OCI-LY1 (cell line): ENCODE results near the gene MAP7.

Source experiments
- H2AFZ ChIP-seq: fragments of 200-600 bp; sonication (generic), shearing (Covaris generic); 2 replicates; pipeline ENCODE4 v1.6.0; 2014; ENCODE audit warnings: antibody characterized with exemption, mild to moderate bottlenecking, low read length
- H3F3A ChIP-seq: fragments of 200-600 bp; sonication (generic), shearing (Covaris generic); 2 replicates; pipeline ENCODE4 v1.6.0; 2014; ENCODE audit warnings: mild to moderate bottlenecking, antibody characterized with exemption, low read length, moderate library complexity; ENCODE audit not compliant: insufficient read depth
- H3K27ac ChIP-seq: fragments of 200-600 bp; sonication (generic); 2 replicates; pipeline ENCODE4 v1.5.1; 2014; ENCODE audit warnings: low read length, mixed run types, mild to moderate bottlenecking, low read depth; ENCODE audit not compliant: poor library complexity, severe bottlenecking
- H3K27me3 ChIP-seq: fragments of 200-600 bp; sonication (generic); 2 replicates; pipeline ENCODE4 v1.6.0; 2014; ENCODE audit warnings: antibody characterized with exemption, mild to moderate bottlenecking, low read length, moderate library complexity; ENCODE audit not compliant: insufficient read depth
- H3K36me3 ChIP-seq: fragments of 200-600 bp; sonication (generic); 2 replicates; pipeline ENCODE4 v1.6.1; 2014; ENCODE audit warnings: mild to moderate bottlenecking, antibody characterized with exemption, low read length, moderate library complexity, mixed read lengths; ENCODE audit not compliant: insufficient read depth
- H3K4me1 ChIP-seq: fragments of 200-600 bp; sonication (generic); 2 replicates; pipeline ENCODE4 v1.5.1; 2014; ENCODE audit warnings: mild to moderate bottlenecking, low read length, moderate library complexity; ENCODE audit not compliant: insufficient read depth, severe bottlenecking
- H3K4me2 ChIP-seq: fragments of 200-600 bp; sonication (generic), shearing (Covaris generic); 2 replicates; pipeline ENCODE4 v1.6.1; 2014; ENCODE audit warnings: low read length
- H3K4me3 ChIP-seq: fragments of 200-600 bp; sonication (generic); 2 replicates; pipeline ENCODE4 v1.5.1; 2014; ENCODE audit warnings: low read length, low read depth, mild to moderate bottlenecking, mixed read lengths; ENCODE audit not compliant: poor library complexity, severe bottlenecking
- H3K79me2 ChIP-seq: fragments of 200-600 bp; shearing (Covaris generic); 2 replicates; pipeline ENCODE4 v1.6.1; 2016; ENCODE audit warnings: mixed run types, low read length, mixed read lengths; ENCODE audit not compliant: insufficient read depth
- H3K9ac ChIP-seq: fragments of 200-600 bp; sonication (generic), shearing (Covaris generic); 2 replicates; pipeline ENCODE4 v1.6.1; 2014; ENCODE audit warnings: mild to moderate bottlenecking, low read length, mixed read lengths
- H3K9me2 ChIP-seq: fragments of 200-600 bp; sonication (generic), shearing (Covaris generic); 2 replicates; pipeline ENCODE4 v1.6.1; 2014; ENCODE audit warnings: low read depth, mild to moderate bottlenecking, low read length, mixed read lengths
- H3K9me3 ChIP-seq: fragments of 200-600 bp; shearing (Covaris generic); 2 replicates; pipeline ENCODE4 v1.6.1; 2014; ENCODE audit warnings: low read length, mixed read lengths
- H4K20me1 ChIP-seq: fragments of 200-600 bp; sonication (generic), shearing (Covaris generic); 2 replicates; pipeline ENCODE4 v1.6.0; 2016; ENCODE audit warnings: mild to moderate bottlenecking, low read length; ENCODE audit not compliant: insufficient read depth
- EZH2 ChIP-seq: fragments of 200-600 bp; sonication (generic), shearing (Covaris generic); IDR thresholded peaks from 2 replicates; pipeline ENCODE4 v1.8.0; 2017; ENCODE audit warnings: borderline replicate concordance, mixed run types, mild to moderate bottlenecking, antibody characterized with exemption, low read length, moderate library complexity, mixed read lengths
- TF ChIP-seq, protein P1 (sequence below): fragments of 200-600 bp; sonication (generic), shearing (Covaris generic); IDR thresholded peaks from 2 replicates; pipeline ENCODE4 v1.5.1; 2017; ENCODE audit warnings: mild to moderate bottlenecking, antibody characterized with exemption, low read length, moderate library complexity, mixed read lengths

The MAP7 gene

DNA sequence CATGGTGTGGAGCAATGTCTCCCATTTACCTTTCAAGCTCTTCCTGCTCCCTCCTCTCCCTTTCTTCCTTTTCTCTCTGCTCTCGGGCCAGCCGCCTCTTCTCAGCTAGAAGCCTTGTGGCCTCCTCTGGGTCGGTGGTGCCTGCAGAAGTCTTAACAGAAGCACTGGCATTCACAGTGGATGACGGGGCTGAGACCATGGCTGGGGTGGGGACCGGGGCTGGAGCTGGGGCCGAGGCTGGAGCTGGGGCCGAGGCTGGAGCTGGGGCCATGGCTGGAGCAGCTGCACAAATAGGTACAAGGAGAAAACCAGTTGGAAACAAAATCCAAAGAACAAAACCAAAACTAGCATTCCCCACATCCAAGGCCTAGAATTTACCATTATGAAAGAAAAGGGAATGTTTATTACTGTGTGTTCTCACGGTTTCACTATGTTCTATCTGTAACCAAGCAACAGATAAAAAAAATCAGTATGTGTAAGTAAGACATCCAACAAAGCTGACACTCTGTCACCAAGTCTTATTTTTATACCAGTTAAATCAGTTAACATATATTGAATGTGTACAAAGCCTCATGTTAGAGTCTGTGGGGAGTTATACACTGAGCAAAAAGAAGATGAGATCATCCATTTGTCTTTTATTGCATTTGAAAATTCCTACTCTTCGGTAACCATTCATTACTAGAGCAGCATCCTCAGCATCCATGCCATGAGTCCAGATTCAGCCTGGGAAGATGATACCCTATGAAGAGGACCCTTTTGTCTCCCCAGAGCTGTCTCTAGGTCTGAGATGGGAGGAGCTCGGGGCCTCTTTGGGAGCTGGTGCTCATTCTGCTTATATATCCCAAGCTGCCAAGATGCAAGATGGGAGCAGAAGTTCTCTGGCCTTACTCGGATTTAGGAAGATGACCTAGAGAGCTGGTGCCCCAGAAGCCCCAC, 187.5 kb downstream of the MAP7 start:
- no peak overlapping the region for H3K4me2 ChIP-seq
- H3K9me2 ChIP-seq, result no peaks in the 10 kb centered on the region
- H2AFZ ChIP-seq, result no peak overlapping the region
- no peak overlapping the region for H3K9ac ChIP-seq
- H3K36me3 ChIP-seq, result no peaks in the 10 kb centered on the region
- no peaks in the 10 kb centered on the region for H3K4me1 ChIP-seq
- H3K79me2 ChIP-seq, result no peaks in the 10 kb centered on the region
- no peaks in the 10 kb centered on the region for H3K27me3 ChIP-seq
- no peak for TF ChIP-seq EZH2
- TF ChIP-seq, protein P1, sequence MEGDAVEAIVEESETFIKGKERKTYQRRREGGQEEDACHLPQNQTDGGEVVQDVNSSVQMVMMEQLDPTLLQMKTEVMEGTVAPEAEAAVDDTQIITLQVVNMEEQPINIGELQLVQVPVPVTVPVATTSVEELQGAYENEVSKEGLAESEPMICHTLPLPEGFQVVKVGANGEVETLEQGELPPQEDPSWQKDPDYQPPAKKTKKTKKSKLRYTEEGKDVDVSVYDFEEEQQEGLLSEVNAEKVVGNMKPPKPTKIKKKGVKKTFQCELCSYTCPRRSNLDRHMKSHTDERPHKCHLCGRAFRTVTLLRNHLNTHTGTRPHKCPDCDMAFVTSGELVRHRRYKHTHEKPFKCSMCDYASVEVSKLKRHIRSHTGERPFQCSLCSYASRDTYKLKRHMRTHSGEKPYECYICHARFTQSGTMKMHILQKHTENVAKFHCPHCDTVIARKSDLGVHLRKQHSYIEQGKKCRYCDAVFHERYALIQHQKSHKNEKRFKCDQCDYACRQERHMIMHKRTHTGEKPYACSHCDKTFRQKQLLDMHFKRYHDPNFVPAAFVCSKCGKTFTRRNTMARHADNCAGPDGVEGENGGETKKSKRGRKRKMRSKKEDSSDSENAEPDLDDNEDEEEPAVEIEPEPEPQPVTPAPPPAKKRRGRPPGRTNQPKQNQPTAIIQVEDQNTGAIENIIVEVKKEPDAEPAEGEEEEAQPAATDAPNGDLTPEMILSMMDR, result no peak
- no peaks in the 10 kb centered on the region for H4K20me1 ChIP-seq
- H3K9me3 ChIP-seq, result no peaks in the 10 kb centered on the region
- no peaks in the 10 kb centered on the region for H3F3A ChIP-seq
- H3K4me3 ChIP-seq, result no peak overlapping the region
- no peak overlapping the region for H3K27ac ChIP-seq

DNA sequence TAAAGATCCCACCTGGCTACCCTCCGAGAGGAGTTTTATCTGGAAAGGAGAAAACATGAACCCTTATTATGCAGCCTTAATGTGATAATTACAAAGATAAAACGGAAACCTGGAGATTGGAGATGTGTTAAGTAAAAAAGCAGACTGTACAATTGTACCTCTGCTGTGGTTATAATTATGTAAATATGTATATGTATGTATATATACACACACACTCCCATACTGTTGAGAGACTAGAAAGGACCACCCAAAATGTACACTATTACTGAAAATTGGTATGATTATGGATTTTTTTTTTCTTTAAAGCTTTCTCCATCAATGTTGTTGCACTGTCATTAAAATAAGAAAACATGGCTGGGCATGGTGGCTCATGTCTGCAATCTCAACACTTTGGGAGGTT, 188.4 kb downstream of the MAP7 start:
- Histone ChIP-seq H3K36me3 (no peaks in the 10 kb centered on the region), H3K9me3 (no peaks in the 10 kb centered on the region), H3K4me2 (no peak overlapping the region), H3K9ac (no peak overlapping the region), H3K27me3 (no peaks in the 10 kb centered on the region), H2AFZ (no peak overlapping the region), H3K9me2 (no peaks in the 10 kb centered on the region), H3K4me1 (no peaks in the 10 kb centered on the region), H4K20me1 (no peaks in the 10 kb centered on the region), H3K27ac (no peak overlapping the region), H3K79me2 (no peaks in the 10 kb centered on the region), H3K4me3 (no peak overlapping the region), H3F3A (no peaks in the 10 kb centered on the region)
- TF ChIP-seq EZH2, result no peak
- TF ChIP-seq, protein P1, result no peak

DNA sequence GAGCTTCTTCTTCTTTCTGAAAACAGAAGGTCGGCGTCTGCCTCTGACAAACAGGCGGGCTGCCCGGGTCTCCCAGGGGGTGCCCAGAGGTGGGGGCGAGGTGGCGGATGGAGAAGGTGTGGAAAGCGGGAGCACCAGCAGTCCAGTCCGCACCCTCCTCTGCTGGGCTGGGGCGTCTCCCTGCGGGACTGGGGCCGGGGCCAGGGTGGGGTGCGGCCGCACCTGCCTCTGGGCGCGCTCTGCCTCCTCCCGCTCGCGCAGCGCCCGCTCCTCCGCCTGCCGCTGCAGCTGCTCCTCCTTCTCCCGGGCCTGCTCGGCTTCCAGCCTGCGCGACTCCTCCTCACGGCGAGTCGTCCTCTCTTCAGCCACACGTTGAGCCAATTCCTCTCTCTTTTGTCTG, 189.4 kb downstream of the MAP7 start:
- Histone ChIP-seq H2AFZ (no peak overlapping the region), H3K4me2 (no peak overlapping the region), H3K79me2 (no peaks in the 10 kb centered on the region), H3K9me3 (no peaks in the 10 kb centered on the region), H3K36me3 (no peaks in the 10 kb centered on the region), H3K9ac (no peak overlapping the region), H3K4me1 (no peaks in the 10 kb centered on the region), H3K27ac (no peak overlapping the region), H3K9me2 (no peaks in the 10 kb centered on the region), H4K20me1 (no peaks in the 10 kb centered on the region), H3K4me3 (no peak overlapping the region), H3K27me3 (no peaks in the 10 kb centered on the region), H3F3A (no peaks in the 10 kb centered on the region)
- TF ChIP-seq EZH2, result no peak
- TF ChIP-seq, protein P1, result no peak
